NOMO-1 (cell line): ENCODE measurements around the gene ADORA3.

Experiments used
- DNase-seq, 2 experiments: peaks; one replicate each; lab custom pipeline; 2025; ENCODE audit not compliant: unreplicated experiment in 2 of 2; lab: John Stamatoyannopoulos, UW

The ADORA3 gene

GRCh38 chr1:111476761-111477309, 26.6 kb downstream of the ADORA3 start:
- peak; percentile 54 to 72 for DNase-seq

DNA sequence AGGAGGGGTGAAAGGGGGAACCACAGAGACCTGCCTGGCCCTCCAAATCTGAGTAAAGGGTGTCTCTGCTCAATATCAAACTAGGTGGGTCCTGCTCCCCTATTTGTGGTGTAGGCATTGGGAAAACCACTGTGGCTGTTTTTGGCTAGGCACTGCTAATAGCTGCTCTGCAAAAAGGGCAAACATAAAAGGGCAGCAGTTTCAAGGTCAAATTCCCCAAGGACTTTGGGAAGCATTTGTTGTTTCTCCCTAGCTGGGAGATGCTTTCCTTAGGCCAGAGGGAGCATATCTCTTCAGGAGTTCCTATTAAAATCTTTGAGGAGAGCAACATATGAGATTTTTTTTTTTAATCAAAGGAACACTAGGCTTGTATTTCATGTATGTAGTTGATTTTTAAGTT, 27.2 kb downstream of the ADORA3 start:
- no peak for DNase-seq

DNA sequence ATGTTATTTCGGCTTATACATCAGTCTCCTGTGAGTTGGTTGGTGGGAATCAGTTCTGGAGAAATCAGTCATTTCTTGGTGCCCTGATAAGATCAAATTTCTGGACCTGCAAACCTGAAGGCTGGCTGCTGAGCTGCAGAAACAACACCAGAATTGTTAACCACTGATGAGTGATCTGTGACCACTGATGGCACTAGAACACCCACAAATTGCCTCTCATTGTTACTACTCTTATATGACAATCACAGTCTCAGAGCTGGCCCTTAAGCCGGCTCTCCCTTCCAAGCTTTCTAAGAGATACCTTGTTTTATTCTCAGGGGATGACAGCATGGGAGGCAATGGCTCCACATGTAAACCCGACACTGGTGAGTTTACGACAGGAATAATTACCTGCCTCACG, 27.7 kb downstream of the ADORA3 start:
- DNase-seq: peak in 1 of 2 experiments; percentile 19

DNA sequence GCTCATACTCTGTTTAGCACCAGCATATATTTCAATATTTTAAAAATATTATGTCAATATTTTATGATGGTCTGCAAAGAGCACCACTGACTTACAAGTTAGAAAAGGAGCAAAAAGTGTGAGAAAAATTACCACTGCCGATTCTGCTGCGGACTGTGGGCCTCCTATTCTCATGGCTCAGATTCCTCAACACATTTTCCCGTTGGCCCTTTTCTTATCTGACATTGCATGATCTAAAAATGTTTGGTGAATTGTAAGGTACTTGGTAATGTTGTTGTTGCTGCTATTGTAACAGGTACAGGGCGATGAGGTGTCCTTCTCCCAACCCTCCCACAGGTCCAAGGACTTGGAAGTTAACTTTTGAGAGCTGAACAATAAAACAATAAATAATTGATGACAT, 28.9 kb downstream of the ADORA3 start:
- DNase-seq: no peak

GRCh38 chr1:111474106-111474505, 29.3 kb downstream of the ADORA3 start:
- DNase-seq: no peak

DNA sequence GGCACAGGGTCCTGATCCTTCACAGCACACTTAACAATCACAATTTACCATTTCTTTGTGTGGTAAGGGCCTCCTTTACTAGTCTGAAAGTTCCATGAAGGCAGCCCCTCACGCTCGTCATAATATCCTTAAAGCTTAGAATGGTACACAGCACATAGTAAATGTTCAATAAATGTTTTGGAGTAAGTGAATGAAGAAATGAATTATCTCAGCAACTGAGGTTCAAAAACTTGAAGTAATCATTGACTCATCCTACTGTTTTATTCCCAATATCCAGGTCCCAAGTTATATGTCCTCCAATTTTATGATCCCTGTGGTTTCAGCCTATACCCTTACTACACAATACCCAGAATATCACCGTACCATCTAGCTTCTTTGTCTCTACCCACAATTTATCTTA, 31.9 kb downstream of the ADORA3 start:
- no peak for DNase-seq

DNA sequence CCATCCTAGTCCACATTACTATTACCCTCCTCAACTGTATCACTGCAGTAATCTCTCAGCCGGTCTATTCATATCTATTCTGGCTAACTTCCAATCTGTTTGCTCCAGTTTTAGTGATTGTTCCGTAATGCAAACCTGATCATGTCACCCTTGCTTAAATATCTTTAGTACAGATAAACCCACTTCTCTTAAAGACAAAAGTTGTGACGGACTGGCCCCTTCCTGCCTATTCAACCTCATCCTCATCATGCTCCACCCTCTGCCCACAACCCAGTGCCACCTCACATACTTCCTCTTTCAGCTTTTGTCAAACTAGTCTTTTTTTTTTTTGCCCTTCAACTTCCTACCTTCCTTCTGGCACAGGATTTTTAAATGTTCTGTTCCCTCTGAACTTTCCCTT, 32.4 kb downstream of the ADORA3 start:
- peak; percentile 92 to 99 for DNase-seq

- DNase-seq: no peak
Observed at GRCh38 chr1:111470596-111470995, 32.8 kb downstream of the ADORA3 start.

- DNase-seq: no peak
Observed at GRCh38 chr1:111469539-111469938, 33.9 kb downstream of the ADORA3 start.

- no peak for DNase-seq
Observed at GRCh38 chr1:111468717-111469100, 34.7 kb downstream of the ADORA3 start.

DNA sequence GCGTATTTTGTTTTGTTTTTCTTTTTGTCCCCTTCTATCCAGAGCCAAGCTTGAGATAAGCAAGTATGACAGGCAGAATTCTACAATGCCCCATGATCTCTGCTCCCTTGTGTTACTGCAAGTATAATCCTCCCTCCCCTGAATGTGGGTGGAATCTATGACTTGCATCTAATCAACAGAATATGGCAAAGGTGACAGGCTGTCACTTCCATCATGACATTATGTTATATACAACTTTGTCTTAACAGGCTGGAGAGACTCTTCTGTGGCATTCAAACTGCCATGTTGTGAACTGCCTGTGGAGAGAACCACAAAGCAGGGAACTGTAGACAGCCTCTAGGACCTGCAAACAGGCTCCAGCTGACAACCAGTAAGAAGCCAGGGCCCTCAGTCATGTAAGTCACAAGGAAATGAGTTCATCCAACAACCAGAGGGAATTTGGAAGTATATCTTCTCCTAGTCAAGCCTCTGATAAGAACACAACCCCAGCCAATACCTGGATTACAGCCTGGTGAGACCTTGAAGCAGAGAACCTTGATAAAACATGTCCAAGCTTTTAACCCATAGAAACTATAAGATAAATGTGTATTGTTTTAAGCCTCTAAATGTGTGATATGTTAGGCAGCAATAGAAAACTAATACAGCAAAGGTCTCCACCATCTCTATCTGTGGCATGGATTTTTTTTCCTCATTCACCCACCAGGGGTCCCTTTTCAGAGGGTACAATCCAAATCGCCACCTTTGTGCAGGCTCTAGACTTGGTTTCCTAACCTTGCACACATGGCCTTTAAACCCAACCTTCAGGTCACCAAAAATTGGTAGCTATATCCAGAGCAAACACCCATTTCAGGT, 35.3 kb downstream of the ADORA3 start:
- DNase-seq: no peak

GRCh38 chr1:111466480-111466879, 37.0 kb downstream of the ADORA3 start:
- no peak for DNase-seq

GRCh38 chr1:111465754-111466153, 37.7 kb downstream of the ADORA3 start:
- no peak for DNase-seq

- DNase-seq: no peak
Observed at GRCh38 chr1:111463029-111463683, 40.3 kb downstream of the ADORA3 start.

GRCh38 chr1:111462370-111463028, 40.9 kb downstream of the ADORA3 start:
- no peak for DNase-seq

DNA sequence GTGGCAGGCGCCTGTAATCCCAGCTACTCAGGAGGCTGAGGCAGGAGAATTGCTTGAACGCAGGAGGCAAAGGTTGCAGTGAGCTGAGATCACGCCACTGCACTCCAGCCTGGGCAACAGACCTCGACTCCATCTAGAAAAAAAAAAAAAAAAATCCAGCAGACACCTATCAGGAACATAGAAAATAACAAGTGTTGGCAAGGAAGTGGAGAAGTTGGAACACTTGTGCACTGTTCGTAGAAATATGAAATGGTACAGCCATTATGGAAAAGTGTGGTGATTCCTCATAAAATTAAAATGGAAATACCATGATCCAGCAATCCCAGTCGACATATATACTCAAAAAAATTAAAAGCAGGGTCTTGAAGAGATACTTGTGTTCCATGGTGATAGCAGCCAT, 41.7 kb downstream of the ADORA3 start:
- no peak for DNase-seq

- no peak for DNase-seq
Observed at GRCh38 chr1:111455642-111456031, 47.8 kb downstream of the ADORA3 start.

DNA sequence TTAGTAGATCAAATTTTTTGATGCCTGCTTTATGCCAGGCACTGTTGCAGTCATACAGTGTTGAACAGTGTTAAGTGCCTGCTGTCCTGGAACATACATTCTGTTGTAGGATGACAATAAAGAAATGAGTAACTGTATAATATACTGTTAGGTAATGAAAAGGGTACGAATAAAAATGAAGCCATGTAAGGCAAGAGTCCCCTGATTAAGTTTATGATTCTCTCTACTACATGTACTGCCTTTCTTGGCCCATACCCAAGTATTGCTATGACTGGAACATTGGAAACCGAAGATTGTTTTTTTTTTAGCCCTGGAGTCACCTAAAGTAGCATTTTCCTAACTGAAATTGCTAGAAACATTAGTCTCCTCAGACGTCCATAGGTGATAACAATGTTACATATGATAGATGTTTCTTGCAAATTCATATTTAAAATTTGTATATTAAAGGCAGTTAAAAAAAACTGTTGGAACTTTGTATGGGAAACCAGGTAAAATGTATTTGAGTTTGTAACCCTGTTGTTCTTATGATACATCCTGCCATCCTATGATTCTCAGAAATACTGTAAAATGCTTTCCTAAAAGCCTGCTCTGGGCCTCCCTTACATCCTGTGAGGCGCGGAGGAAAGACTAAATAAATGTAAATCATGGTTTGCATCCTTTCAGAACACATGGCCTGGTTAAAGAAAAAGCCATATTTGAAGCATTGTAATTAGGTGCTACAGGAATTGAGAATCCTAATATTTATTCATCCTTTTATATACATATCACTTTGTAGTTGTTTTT, 48.4 kb downstream of the ADORA3 start:
- DNase-seq: no peak

DNA sequence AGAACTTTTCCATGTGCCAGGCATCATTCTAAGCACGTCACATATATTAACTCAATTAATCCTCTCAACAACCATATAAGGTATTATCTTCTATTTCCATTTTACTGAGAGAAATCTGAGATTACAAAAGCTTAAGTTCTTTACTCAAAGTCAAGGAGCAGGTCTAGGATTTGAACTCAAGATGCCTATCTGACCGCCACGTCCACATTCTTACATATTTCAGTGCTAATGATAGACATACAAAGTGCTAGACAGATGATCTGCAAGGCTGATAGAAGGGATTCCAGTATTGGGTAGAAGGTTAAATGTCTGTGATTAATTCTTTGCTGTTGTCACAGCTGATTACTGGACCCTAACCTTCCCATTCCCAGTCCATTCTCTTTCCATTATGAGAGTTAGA, 49.7 kb downstream of the ADORA3 start:
- DNase-seq: no peak

DNA sequence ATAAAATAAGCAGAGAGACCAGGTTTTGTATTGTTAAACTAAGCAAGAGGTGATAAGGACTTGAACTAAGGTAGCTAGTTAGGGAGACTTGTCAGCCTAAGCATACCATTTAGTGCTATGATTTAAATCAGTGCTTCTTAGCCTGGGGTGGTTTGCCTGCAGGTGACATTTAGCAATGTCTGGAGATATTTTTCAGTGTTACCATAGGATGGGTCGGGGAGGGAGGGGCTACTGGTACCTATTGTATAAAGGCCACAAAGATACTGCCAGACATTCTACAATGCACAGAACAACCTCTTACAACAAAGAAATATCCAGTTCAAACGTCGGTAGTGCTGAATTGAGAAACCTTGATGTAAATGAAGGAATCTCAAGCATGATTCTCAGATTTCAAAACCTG, 50.9 kb downstream of the ADORA3 start:
- DNase-seq: no peak

DNA sequence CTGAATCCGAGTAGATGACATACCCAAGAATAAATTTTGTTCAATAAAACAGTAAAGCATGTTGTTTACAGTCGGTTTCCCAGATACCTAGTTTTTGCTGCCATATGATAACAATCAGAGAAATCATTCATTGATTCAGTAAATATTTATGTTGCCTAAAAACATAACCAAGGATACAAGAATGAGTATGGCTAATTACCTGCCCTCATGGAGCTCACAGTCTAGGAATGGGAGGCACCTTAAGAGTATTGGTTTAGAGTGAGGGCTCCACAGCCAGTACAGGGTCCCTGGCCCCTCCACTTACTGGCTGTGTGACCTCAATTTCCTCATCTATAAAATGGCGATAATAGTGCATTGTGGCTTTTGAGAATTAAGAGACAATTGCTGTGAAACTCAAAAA, 53.2 kb downstream of the ADORA3 start:
- no peak for DNase-seq
